NCI-H524 treated with DMSO at 0.1 percent for 48 hours (cell line): ENCODE data around the gene WSCD2.

Source experiments
- DNase-seq: peaks from one replicate; lab custom pipeline; 2025; lab: John Stamatoyannopoulos, UW

WSCD2 gene

DNA sequence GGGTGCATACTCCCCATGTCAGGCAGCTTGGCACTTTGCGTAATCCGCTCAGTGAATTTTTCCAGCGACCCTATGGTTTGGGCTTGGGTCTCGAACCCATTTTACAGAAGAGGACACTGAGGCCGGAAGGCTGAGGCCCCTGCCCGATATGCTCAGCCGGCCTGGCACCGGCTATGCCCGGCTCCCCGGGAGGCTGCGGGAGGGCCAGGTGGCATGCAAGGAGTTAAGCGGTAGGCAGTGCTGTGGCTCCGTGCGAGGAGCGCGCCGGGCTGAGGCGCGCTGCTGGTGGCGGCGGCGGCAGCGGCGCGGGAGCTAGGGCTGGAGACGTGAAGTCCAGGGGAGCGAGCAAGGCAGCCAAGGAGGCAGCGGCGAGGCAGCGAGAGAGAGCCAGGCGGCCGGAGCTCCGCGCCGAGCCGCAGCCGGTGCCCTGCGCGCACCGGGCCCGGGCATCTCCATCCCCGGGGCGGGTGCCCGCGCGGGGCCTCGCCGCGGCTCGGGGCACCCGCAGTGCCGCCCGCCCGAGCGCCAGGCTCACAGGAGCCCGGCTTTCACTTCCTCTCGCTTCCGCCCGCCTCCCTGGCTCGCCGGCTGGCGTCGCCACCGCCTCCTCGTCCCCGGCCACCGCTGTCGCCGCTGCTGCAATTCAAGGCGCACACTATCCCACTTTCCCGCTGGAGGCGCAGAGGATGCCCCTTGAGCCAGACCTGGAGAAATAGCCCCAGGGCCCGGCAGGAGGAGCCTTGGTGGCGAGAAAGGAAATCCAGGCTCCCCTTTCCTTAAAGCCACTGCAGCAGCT, at the start of gene WSCD2:
Gene WSCD2 (plus strand): TSS at position 272 of the 796 bp plus-strand sequence. CDS start 66,545 bp downstream, outside the sequence.
- DNase-seq: peak; percentile 70

DNA sequence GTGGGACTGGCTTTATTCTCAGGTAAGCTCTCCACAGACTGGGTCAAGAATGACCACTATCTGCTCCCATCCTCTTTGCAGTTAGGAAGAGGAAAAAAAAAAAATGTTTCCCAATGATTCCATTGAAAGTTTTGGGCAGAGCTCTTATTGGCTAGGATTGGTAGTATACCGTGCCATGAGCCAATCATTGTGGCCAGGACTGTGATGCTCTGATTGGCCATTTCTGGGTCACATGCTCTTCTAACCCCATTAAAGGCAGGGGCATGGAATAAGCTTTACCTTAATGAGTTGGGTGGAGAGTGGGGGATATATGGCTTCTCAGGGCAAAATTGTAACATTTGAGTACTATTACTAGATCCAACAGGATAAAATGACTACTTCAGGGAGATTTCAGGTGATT, 49.4 kb upstream of the WSCD2 start:
- DNase-seq: no peak

DNA sequence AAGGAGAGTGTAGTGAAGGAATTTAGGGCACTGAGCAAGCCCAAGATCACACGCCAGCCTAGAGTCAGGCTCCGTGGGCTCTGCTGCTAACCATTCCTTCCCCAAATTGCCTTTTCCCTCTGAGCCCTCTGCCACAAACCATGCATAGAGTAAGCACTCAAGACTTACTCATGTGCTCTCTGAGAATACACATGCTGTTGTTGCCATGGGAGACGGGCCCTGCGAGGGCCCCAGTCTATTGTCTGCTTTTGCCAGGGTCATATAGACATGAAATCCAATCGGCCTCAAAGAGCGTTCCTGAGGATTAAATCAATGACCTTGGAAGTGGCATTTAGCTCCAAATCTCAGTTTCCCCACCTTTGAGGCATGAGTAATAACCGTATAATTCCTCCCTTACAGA, 48.7 kb upstream of the WSCD2 start:
- no peak for DNase-seq

DNA sequence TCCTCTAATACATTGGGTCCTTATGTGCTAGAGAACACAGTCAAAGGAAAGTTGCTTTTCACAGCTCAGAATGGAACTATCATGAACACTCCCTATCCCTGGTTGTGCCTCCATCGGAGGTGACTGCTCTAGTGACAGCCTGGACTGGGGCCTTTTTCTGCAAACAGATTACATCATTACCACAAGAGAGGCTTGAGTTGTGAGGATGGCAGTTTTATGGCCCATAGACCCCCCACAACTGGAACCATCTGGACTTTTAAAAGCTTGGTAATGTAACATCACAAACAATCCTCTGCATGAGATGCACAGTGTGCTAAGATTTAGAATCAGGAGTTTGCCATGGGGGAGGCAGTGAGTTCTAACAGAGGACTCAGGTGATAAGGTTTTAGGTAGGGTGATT, 46.6 kb upstream of the WSCD2 start:
- DNase-seq: no peak

DNA sequence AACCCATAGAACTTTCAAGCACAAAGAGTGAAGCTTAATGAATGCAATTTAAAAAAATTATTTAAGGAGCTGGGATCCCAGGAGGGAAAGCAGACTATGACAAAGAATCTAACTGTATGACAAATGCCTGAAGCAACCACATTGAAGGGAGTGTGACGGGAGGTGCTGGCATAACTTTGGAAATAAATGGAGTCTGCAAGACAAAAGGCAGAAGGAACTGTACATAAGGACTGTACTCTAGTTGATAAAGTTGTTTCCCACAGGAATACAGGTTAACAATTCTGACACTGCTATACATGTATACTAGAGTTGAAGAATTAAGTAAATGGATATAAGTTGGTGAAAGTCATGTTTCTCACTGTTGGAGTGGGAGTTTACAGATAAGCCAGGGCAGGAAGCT, 41.2 kb upstream of the WSCD2 start:
- DNase-seq: no peak

DNA sequence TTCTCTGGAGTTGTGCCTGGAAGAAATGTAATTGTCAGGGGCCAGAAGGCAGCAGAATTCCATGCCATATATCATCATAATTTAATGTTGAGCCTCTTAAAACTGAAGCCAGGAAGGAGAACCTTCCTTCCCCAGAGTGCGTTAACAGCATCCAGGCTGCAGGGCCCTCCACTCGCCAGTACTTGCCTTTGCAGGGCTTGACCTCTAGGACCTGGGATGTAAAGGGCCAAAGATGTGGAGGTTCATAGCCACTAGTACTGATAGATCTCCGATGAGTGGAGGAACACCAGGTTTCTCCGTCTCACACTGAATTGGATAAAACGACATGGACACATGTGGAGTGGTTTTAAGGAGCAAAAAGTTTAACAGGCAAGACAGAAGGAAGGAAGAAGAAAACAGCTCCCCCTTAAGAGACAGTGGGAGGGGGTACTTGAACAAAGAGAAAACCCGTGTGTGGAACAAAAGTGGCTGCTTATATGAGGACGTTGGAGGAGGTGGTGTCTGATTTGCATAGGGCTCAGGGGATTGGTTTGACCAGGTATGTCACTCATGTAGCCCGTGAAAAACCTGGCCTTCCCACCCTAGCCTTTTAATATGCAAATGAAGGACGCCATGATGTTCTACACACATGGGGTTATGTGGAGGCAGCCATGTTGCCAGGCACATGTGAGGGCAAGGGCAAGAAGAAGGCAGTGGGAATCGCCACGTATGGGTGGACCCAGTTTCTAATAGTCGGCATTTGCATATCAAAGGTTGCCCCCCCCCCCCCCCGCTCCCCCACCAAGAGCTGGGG, 38.8 kb upstream of the WSCD2 start:
- no peak for DNase-seq

DNA sequence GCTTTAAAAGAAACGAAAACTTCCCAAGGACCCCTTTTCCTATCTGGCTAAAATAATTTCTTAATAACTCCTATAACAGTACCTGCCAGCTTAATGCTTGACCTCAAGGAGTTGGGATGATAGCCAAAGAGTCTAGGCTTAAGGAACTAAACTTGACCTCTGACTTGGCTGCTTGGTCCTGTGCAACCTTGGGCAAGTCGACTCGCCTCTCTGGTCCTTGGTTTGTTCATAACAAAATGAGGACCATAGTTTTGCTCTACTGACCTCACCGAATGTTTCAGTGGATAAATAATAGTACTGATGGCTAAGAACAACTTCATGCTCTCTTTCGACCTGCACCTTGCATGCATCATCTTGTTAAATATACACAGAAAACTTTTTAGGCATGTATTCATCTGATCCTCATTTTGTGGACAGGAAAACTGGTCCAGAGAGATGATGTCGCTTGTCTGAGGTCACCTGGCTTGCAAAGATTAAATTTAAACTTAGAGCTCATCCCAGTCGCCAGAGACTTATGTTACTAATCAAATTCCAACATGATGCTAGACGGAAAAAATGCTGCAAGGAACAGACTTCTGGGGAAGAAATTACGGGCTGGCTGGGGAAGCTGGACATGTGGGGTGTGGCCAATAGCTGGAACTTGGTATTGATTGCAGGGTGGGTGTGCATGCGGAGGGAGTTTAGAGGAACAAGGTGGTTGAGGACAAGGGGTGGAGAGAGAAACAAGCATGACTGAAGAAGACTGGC, 38.0 kb upstream of the WSCD2 start:
- DNase-seq: no peak

DNA sequence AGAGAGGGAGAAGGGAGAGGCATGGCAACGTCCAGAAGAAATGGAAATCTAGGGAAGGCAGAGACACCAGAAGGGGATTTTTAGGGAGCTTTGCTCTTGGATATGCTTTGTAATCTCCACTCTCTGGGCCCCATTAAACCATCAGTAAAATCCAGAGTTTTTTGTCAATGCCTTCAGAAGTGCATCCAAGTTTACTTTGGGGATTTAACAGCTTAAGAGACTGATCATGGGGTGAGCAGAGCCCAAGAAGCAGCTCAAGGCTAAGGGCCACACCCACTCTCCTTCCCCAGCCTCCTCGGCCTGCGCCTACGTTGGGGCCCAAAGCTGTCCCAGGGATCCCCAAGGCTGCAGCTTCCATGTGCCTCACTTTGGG, 37.4 kb upstream of the WSCD2 start:
- no peak for DNase-seq

DNA sequence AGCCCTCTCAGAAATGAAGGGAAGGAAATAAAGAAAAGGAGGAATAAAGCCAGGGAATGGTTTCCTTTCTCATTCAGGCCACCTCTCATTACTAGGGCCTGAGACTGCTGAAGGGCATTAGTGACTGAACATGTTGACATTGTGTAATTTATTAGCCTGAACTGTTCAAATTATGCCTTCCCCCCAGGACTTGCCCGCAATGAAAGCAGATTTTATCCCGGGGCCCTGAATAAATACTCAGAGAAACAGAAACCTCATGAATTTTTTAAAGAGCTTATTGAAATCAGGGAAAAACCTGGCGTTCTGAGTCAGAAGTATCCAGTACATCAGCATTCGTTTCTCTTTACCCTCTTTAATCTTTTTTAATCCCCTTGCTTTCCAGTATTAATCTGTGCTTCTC, 35.9 kb upstream of the WSCD2 start:
- DNase-seq: peak; percentile 71

DNA sequence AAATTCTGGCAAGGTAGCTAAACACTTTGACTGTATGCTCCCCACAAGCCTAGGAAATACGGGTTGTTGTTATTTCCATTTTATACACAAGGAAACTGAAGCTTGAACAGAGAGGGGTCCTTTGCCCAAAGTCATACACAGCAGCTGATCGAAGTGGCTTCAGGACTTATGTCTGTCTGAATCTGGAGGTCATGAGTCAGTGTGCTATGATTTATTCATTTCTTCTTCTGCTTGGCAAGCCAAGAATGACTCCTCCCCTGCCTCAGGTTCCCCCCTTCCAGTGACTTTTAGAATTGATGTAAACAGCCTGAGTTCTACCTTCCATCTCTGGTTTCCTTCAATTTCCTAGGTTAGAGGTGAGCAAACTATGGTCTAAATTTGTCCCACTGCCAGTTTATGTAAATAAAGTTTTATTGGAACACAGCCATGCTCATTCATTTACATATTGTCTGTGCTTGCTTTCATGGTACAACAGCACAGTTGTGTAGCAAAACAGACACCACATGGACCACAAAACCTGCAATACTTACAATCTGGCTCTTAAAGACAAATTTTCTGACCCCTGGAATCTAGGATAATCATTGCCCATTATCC, 34.9 kb upstream of the WSCD2 start:
- no peak for DNase-seq

DNA sequence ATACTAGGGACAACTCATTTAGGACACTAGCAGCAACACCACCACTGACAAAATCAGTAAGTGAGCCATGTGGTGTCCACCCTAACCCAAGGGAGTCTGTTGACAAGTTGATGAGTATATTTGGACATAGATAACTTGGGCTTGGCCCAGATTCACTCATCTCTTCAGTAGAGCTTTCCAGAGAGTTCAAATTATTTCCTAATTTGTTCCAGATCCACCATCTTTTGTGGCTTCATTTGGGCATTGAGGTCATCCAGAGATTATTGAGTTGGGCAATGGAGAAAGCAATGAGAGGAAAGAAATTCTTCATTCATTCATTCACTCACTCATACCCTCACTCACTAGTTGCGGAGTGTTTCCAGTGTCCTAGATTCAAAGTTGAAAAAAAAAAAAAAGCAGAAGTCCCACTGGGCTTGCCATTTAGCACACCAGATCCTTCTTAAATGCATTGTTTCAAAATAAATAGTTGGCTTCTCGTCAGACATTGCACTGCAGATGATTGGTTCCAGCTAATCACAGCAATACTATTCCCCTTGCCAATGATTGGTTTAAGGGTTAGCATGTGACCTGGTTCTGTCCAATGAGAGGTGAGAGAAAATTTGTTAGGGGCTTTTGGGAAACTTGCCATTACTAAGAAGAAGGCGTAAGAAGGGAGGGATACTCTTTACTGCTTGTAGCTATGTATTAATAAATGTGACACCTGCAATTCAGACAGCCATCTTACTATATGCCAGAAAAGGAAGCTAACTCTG, 31.8 kb upstream of the WSCD2 start:
- no peak for DNase-seq

DNA sequence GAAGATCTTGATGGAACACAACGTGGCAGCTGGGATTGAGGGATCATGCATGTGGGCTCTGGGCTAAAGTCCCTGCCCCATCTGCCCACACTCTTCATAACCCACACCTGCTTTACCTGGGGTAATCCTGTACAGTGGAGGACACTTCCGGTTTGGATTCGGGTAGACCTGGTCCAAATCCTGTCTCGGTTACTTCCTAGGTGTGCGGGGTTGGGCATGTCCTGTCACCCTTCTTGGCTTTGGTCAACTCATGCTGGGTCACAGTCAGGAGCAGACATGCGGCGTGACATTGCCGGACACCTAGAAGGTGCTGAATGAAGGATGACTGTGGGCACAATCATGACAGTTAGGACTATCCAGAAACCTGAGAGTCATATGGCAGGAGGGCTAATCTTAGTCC, 30.7 kb upstream of the WSCD2 start:
- no peak for DNase-seq

DNA sequence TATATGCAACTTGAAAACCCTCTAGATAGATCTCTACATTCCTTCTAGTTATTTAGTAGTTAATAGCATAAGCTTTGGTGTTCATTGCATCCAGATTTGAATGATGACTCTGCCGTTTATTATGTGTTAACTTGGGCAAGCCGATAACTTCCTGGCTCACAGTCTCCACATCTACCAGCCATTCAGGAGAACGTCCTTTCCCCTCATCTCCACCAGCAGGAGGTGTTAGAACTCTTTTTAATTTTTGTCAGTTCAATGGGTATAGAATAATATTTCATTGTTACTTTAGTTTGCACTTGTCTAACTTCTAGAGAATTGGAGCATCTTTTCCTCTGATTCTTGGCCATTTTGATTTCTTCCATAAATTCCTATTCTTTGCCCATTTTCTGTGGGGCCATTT, 30.0 kb upstream of the WSCD2 start:
- no peak for DNase-seq

DNA sequence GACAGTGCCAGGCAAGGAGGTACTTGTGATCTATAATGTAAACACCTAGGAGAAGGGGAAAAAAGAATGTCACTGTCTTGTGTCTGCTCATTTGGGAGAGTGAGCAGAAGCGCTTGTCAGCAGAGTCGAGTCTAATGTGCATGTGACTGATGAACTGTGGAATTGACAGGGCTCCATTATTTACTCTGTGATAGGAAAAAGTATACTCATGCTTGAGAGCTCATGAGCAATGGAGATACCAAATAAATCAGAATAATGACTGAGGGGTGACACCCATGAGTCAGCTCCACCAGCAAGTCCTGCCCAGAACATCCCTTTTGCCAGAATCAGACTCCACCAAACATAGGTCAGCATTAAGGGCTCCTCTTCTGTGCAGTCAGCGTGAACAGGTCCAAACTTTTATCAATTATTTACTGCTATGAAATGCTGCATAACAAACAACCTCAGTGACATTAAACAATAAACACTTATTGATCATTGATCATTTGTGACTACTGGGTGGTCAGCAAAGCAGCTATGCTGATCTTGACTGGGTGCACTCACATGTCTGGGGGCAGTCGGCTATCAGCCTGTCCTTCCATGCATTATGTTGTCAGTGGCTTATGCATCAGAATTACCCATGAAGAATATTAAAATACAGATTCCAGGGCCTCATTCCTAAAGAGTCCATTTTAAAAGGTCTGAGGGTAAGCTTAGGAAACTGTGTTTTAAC, 29.2 kb upstream of the WSCD2 start:
- no peak for DNase-seq

DNA sequence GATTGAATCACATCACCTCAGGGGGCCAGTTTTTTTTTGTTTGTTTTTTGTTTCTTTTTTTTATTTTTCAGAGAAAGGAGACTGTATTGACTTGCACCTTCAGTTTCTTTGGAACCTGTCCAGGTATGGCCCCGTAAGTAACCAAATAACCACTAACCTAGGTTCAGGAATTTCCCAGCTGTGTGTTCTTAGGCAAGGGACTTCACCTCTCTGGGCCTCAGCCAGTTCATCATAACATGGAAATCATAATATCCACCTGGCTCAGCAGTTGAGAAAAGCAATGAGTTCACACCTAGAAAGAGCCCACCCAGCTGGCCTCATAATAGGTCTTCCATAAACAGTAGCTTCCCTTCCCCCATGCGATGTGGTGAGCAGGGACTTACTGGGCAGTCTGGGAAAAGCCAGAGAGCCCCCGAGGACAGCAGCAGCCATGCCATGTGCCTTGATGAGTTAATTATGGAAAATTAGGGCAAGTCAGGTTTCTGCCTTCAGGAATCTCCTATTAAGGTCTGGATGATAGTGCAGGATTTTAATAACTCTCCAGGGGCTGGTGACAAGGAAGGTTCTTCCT, 27.4 kb upstream of the WSCD2 start:
- DNase-seq: no peak

DNA sequence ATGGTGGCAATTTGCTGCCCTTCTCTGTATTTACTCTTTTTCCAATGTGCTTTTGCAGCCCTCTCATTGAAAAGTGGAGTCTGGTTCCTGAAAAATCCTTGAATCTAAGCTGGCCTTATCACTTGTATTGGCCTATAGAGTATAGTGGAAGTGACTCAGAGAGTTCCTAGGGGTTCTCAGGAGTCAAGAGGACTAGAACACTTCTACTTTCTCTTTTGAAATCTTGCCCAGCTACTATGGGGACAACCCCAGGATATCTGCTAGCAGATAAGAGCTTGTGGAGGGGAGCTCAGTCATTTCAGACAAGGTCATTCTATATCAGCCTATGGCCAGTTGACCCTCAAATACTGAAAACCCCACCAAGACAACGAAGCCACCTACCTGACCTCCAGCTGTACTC, 26.7 kb upstream of the WSCD2 start:
- no peak for DNase-seq

DNA sequence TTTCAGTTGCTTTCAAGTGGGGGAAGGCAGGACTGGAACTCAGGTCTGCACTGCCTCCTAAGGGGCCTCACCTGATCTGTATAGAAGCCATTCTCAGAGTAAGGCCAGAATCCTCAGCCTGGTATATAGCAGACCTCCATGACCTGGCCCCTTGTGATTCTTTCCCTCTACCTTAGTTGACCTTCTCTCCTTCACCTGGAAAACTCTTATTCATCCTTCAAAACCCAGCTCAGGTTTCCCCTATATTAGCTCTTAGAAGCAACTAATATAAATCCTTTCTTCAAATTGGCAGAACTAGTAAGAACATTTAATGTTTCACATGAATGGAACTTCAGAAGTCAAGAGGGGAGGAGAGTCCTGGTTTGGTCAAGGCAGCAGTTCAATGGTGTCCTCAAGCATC, 26.0 kb upstream of the WSCD2 start:
- DNase-seq: no peak

DNA sequence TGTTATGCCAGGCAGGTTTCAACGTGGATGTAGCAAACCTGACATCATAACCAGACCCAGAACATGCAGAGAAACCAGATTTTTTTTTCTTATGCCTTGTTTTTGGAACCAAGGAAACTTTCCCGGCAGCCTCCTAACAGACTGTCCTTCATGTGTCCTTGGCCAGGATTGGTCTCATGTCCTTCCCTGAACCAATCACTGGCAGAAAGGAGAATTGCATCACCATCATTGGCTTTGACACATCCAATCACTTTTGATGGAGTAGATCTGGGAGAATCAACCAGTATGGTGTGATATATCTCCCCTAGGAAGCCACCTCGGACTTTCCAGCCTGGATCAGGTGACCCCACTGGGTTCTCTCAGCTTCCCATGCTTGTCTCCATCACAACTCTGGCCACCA, 25.6 kb upstream of the WSCD2 start:
- no peak for DNase-seq

DNA sequence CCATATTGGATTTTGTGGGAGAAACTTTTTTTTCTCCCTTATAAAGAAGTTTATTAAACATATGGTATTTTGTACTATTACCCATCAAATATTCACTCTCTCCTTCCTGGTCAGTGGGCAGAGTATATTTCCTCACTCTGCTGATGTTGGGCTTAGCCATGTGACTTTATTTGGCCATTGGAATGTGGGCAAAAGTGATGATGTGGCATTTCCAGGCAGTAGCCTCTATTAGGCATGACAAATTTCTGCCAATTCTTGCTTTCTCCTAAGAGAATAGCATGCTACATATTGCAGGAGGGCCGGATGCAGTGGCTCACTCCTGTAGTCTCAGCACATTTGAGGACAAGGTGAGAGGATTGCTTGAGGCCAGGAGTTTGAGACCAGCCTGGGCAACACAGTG, 24.4 kb upstream of the WSCD2 start:
- no peak for DNase-seq

DNA sequence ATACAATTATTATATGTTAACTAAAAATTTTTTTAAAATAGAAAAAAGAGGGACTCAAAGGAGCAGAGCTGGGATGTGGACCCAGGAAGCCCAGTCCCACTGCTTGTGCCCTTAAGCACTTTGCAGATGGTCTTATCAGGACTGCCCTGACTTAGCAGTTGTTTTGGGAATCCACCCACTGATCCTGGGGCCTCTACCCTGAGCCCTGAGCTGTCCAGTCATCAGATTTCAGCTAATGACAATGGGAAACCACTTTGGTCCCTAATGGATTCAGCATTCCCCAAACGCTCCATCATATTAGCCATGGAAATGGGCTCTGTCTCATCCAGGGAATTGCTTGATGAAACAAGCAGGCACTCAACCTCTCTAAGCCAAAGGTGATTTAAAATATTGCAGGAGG, 22.5 kb upstream of the WSCD2 start:
- no peak for DNase-seq

DNA sequence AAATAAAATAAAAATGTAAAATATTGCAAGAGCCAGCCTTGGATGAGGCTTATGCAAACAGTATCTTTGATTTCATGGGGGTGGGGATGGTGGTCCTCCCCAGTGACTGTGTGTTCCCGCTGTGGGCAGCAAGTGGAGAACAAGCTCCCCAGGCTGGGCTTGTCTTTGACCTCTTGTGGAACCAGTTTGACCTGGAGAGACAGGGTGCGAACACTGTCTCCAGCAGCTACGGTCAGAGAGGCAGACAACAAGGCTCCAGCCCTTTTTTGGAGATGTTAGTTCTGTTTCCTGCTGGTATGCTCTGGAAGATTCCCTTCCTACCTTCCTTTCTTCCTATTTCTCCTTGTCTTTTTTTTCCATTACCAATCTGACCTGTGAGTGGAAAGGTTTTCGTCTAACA, 21.8 kb upstream of the WSCD2 start:
- DNase-seq: no peak
